Activated naive CD4-positive, alpha-beta T cell (primary cell): ENCODE measurements around the gene PRR20E.
"Not testable (repeated sequence)": the region's sequence is repeated elsewhere in the genome, so short reads cannot be mapped to it uniquely, and the experiment has no call there.

Source experiments
- DNase-seq, 4 experiments: peaks; one replicate each; lab custom pipeline; 2025; lab: John Stamatoyannopoulos, UW

The PRR20E gene

GRCh38 chr13:57166897-57167296 lies at the start of gene PRR20E:
PRR20E (plus strand) TSS chr13:57167197; CDS start chr13:57167584, 387 bp downstream.
- not testable (repeated sequence) for DNase-seq

GRCh38 chr13:57123681-57124080 lies 43.3 kb upstream of the PRR20E start:
- no peak for DNase-seq

GRCh38 chr13:57128909-57129308 lies 38.1 kb upstream of the PRR20E start:
- DNase-seq: no peak

- no peak for DNase-seq
Observed at GRCh38 chr13:57136093-57136492, 30.9 kb upstream of the PRR20E start.

GRCh38 chr13:57137585-57137984 lies 29.4 kb upstream of the PRR20E start:
- DNase-seq: no peak

- DNase-seq: no peak
Observed at GRCh38 chr13:57138988-57139387, 28.0 kb upstream of the PRR20E start.

- DNase-seq: not testable (repeated sequence)
Observed at GRCh38 chr13:57139781-57140180, 27.2 kb upstream of the PRR20E start.

GRCh38 chr13:57140235-57140968 lies 26.6 kb upstream of the PRR20E start, which contains the start of gene PRR20A:
PRR20A (plus strand) TSS chr13:57140918; CDS start chr13:57141305, 387 bp downstream.
- not testable (repeated sequence) for DNase-seq

GRCh38 chr13:57147188-57147587 lies 19.8 kb upstream of the PRR20E start, which contains the start of gene PRR20B:
PRR20B (plus strand) TSS chr13:57147488; CDS start chr13:57147875, 387 bp downstream.
- not testable (repeated sequence) for DNase-seq

GRCh38 chr13:57148106-57148505 lies 18.9 kb upstream of the PRR20E start:
- not testable (repeated sequence) for DNase-seq

- DNase-seq: not testable (repeated sequence)
Observed at GRCh38 chr13:57153761-57154160, 13.2 kb upstream of the PRR20E start, which contains the start of gene PRR20C. PRR20C (plus strand) TSS chr13:57154061; CDS start chr13:57154448, 387 bp downstream.

- DNase-seq: not testable (repeated sequence)
Observed at GRCh38 chr13:57160332-57160731, 6.7 kb upstream of the PRR20E start, which contains the start of gene PRR20D. PRR20D (plus strand) TSS chr13:57160632; CDS start chr13:57161019, 387 bp downstream.

- no peak for DNase-seq
Observed at GRCh38 chr13:57191667-57192066, 24.7 kb downstream of the PRR20E start.

GRCh38 chr13:57212989-57213388 lies 46.0 kb downstream of the PRR20E start:
- DNase-seq: no peak
